ENCODE data around the gene BRIX1. TPM values are rescaled to one million over a fixed set of nuclear protein-coding genes. Genes with fewer than 3 reads are reported as not detected.

BRIX1 gene
- total and polyA plus RNA-seq, 2 donors (not counting 1 experiment from before 2014, with no cell fraction given) = 42.3 to 46.9 TPM

GRCh38 chr5:34927785-34928184 lies 12.3 kb downstream of the BRIX1 start:
- no peak overlapping the region for H3K27ac ChIP-seq (ENCODE audit: insufficient read depth, low read length)
- no peaks in the 10 kb centered on the region for H3K27me3 ChIP-seq (ENCODE audit: control insufficient read depth, insufficient read depth, low read length)
- H3K9me3 ChIP-seq (ENCODE audit: control insufficient read depth, insufficient read depth, low read depth, low read length) = no peaks in the 10 kb centered on the region
- no peak overlapping the region for H3K4me2 ChIP-seq (ENCODE audit: extremely low read depth, insufficient read depth, low read length)
- H3K9ac ChIP-seq (ENCODE audit: insufficient read depth, low read length) = no peak overlapping the region
- TF ChIP-seq CTCF (conservative IDR thresholded peaks at IDR 0.05 in 1 of 2, IDR thresholded peaks at IDR 0.05 in 1 of 2; ENCODE audit: low read depth in 1 of 2, low read length in 2 of 2) (no peak), EZH2 (IDR thresholded peaks at IDR 0.05; ENCODE audit: low read length, missing control alignments) (no peak)
- no peak overlapping the region for H3K4me3 ChIP-seq (replicated peaks in 1 of 4; ENCODE audit: control extremely low read depth in 1 of 4, insufficient read depth in 1 of 4, low read depth in 3 of 4, low read length in 4 of 4)
- H3K4me1 ChIP-seq (ENCODE audit: control insufficient read depth, extremely low read depth, insufficient read depth, low read length) = peaks cover 10% of the 10 kb centered on the region
- no peak overlapping the region for H2AFZ ChIP-seq (ENCODE audit: low read length)
- no peak for DNase-seq (ENCODE audit: low read depth in 2 of 2)
- peaks cover 30% of the 10 kb centered on the region for H3K79me2 ChIP-seq (ENCODE audit: control insufficient read depth, insufficient read depth, low read length)
- no peaks in the 10 kb centered on the region for H4K20me1 ChIP-seq (ENCODE audit: control insufficient read depth, extremely low read depth, insufficient read depth, low read length)
- peaks cover 10% of the 10 kb centered on the region for H3K36me3 ChIP-seq (ENCODE audit: control insufficient read depth, insufficient read depth, low read length)

DNA sequence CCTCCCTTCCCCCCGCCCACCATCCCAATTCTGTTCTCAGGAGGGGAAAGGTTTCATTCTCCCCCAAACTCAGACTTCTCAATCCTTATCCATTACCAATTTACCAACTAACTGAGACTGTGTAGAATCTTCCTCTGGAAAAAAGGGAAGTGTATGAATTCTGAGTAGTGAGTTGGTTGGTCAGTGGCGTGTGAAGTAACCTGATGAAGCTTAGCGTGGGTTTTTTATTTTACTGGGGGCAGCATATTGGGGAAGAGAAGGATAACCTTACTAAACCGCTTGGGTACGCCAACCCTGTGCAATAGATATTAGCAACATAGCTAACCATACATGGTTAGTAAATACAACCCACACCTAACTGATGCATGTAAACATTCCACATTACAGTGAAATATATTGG lies 12.8 kb downstream of the BRIX1 start:
- Histone ChIP-seq H3K36me3 (ENCODE audit: control insufficient read depth, insufficient read depth, low read length) (peaks cover 10% of the 10 kb centered on the region), H3K4me1 (ENCODE audit: control insufficient read depth, extremely low read depth, insufficient read depth, low read length) (peaks cover 6% of the 10 kb centered on the region), H4K20me1 (ENCODE audit: control insufficient read depth, extremely low read depth, insufficient read depth, low read length) (no peaks in the 10 kb centered on the region), H3K9me3 (ENCODE audit: control insufficient read depth, insufficient read depth, low read depth, low read length) (no peaks in the 10 kb centered on the region), H3K4me3 (replicated peaks in 1 of 4; ENCODE audit: control extremely low read depth in 1 of 4, insufficient read depth in 1 of 4, low read depth in 3 of 4, low read length in 4 of 4) (no peak overlapping the region), H3K79me2 (ENCODE audit: control insufficient read depth, insufficient read depth, low read length) (peaks cover 34% of the 10 kb centered on the region), H3K9ac (ENCODE audit: insufficient read depth, low read length) (no peak overlapping the region), H3K4me2 (ENCODE audit: extremely low read depth, insufficient read depth, low read length) (no peak overlapping the region), H3K27ac (ENCODE audit: insufficient read depth, low read length) (no peak overlapping the region), H2AFZ (ENCODE audit: low read length) (no peak overlapping the region), H3K27me3 (ENCODE audit: control insufficient read depth, insufficient read depth, low read length) (no peaks in the 10 kb centered on the region)
- TF ChIP-seq EZH2 (IDR thresholded peaks at IDR 0.05; ENCODE audit: low read length, missing control alignments) (no peak), CTCF (conservative IDR thresholded peaks at IDR 0.05 in 1 of 2, IDR thresholded peaks at IDR 0.05 in 1 of 2; ENCODE audit: low read depth in 1 of 2, low read length in 2 of 2) (no peak)
- no peak for DNase-seq (ENCODE audit: low read depth in 2 of 2)

DNA sequence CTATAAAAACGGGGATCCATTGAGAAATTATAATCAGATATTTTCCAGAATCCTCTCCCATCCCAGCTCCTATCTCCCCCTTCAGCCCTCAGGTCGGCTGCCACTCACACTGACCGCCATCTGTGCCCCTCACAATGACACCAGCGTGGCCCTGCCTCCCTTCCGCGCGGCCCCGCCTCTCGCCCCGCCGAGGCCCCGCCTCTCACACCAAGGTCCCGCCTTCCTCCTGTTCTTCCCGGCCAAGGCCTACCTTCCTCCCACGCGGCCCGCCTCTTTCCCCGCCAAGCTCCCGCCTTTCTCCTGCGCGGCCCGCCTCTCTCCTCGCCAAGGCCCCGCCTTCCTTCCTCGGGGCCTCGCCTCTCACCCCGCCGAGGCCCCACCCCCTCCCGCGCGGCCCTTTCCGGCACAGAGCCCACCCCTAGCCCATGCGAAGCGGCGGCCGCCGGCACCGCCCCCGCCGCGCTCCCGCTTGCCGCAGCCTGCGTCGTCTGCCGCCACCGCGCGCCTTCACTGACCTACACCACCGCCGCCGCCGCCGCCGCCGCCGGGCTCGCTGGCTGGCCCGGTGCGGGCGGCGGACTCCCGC lies 13.7 kb downstream of the BRIX1 start, which contains the start of gene DNAJC21:
TSS of gene DNAJC21 (plus strand) at position 426 of the 586 bp plus-strand sequence. CDS start 261 bp downstream, outside the sequence.
- Histone ChIP-seq H3K36me3 (ENCODE audit: control insufficient read depth, insufficient read depth, low read length) (peaks cover 8% of the 10 kb centered on the region), H3K27ac (ENCODE audit: insufficient read depth, low read length) (peak within 1 kb of the TSS; percentile 93), H4K20me1 (ENCODE audit: control insufficient read depth, extremely low read depth, insufficient read depth, low read length) (no peaks in the 10 kb centered on the region), H2AFZ (ENCODE audit: low read length) (peak within 1 kb of the TSS; percentile 82), H3K4me1 (ENCODE audit: control insufficient read depth, extremely low read depth, insufficient read depth, low read length) (peaks cover 2% of the 10 kb centered on the region), H3K4me3 (replicated peaks in 1 of 4; ENCODE audit: control extremely low read depth in 1 of 4, insufficient read depth in 1 of 4, low read depth in 3 of 4, low read length in 4 of 4) (peak within 1 kb of the TSS; percentile 77 to 98 (median 88)), H3K4me2 (ENCODE audit: extremely low read depth, insufficient read depth, low read length) (peak within 1 kb of the TSS; percentile 82), H3K9me3 (ENCODE audit: control insufficient read depth, insufficient read depth, low read depth, low read length) (no peaks in the 10 kb centered on the region), H3K27me3 (ENCODE audit: control insufficient read depth, insufficient read depth, low read length) (no peaks in the 10 kb centered on the region), H3K9ac (ENCODE audit: insufficient read depth, low read length) (peak within 1 kb of the TSS; percentile 82), H3K79me2 (ENCODE audit: control insufficient read depth, insufficient read depth, low read length) (peaks cover 42% of the 10 kb centered on the region)
- DNase-seq (ENCODE audit: low read depth in 2 of 2) = peak; percentile 95 to 96
- TF ChIP-seq CTCF (conservative IDR thresholded peaks at IDR 0.05 in 1 of 2, IDR thresholded peaks at IDR 0.05 in 1 of 2; ENCODE audit: low read depth in 1 of 2, low read length in 2 of 2) (no peak), EZH2 (IDR thresholded peaks at IDR 0.05; ENCODE audit: low read length, missing control alignments) (no peak)
